Small intestine (tissue), 7 donors: ENCODE results near the gene AHRR. TPM values are rescaled to one million over a fixed set of nuclear protein-coding genes. Genes with fewer than 3 reads are reported as not detected.
A peak's percentile ranks its signal among the peaks of the same experiment; 100 is the strongest.

Experiments used
- DNase-seq, 2 donors: peaks; one replicate each; pipeline versions ENCODE4 v3.0.0 to v3.0.0-alpha.2; 2013
- FAIRE-seq: peaks from 2 replicates; lab custom pipeline; 2012; peaks lifted over from hg19 to GRCh38; lab: Jason Lieb, UNC
- H3K27ac ChIP-seq, 3 donors: one replicate each; pipeline ENCODE4 v1.5.1; 2013; ENCODE audit warnings: low read length in 2 of 3, mild to moderate bottlenecking in 2 of 3, control low read depth in 1 of 3, inconsistent platforms in 1 of 3, low read depth in 1 of 3, moderate library complexity in 1 of 3
- H3K27me3 ChIP-seq, 3 donors: one replicate each; pipeline ENCODE4 v1.6.1; 2013; ENCODE audit warnings: low read length in 3 of 3, inconsistent platforms in 1 of 3; ENCODE audit not compliant: control insufficient read depth in 3 of 3, insufficient read depth in 3 of 3
- H3K36me3 ChIP-seq, 3 donors: one replicate each; pipeline ENCODE4 v1.6.1; 2013; ENCODE audit warnings: low read length in 3 of 3, inconsistent platforms in 1 of 3, low read depth in 1 of 3, mild to moderate bottlenecking in 1 of 3, moderate library complexity in 1 of 3; ENCODE audit not compliant: control insufficient read depth in 3 of 3, insufficient read depth in 2 of 3
- H3K4me1 ChIP-seq, 3 donors: one replicate each; pipeline ENCODE4 v1.6.1; 2013; ENCODE audit warnings: low read length in 2 of 3, inconsistent platforms in 1 of 3, low read depth in 1 of 3, mild to moderate bottlenecking in 1 of 3, moderate library complexity in 1 of 3; ENCODE audit not compliant: control insufficient read depth in 3 of 3, insufficient read depth in 2 of 3
- H3K4me3 ChIP-seq, 3 donors: one replicate each; pipeline ENCODE4 v1.5.1; 2013; ENCODE audit warnings: low read length in 3 of 3, control low read depth in 1 of 3, inconsistent platforms in 1 of 3, low read depth in 1 of 3, mild to moderate bottlenecking in 1 of 3, moderate library complexity in 1 of 3
- H3K9me3 ChIP-seq, 2 donors: one replicate each; pipeline ENCODE4 v1.6.1; 2013; ENCODE audit warnings: low read depth in 1 of 2, low read length in 1 of 2; ENCODE audit not compliant: control insufficient read depth in 2 of 2, insufficient read depth in 1 of 2
- WGBS, 3 donors: extraction: QIAGEN DNeasy Blood & Tissue Kit; methylation state at CpG; one replicate each; pipeline ENCODE4 v1.1.7; 2013; 5-methylcytosine and 5-hydroxymethylcytosine counted together
- polyA plus RNA-seq, 4 donors: library from polyadenylated mRNA; stranded (reverse) in 3 of 4; unstranded in 1 of 4; fragments of 200-250 nt in 3 of 4; fragments of 120-200 nt in 1 of 4; gene quantifications; one replicate each; pipeline versions ENCODE4 v1.2.1 to v1.2.3, GENCODE V29; 2013
- donor health status: healthy with polysubstance abuse.
- donor health status: control.
- donor health status: control.
- donor health status: Bipolar disorder and iron deficiency.
- donor health status: healthy.

The AHRR gene
- polyA plus RNA-seq, 4 donors = 0.22 to 2.6 (median 0.95) TPM

- H3K27me3 ChIP-seq = peaks cover 0 to 20% (median 0%) of the 10 kb centered on the region in 3 donors
- no peak for DNase-seq
- H3K27ac ChIP-seq = no peak overlapping the region
- H3K36me3 ChIP-seq = peaks cover 0 to 2% (median 0%) of the 10 kb centered on the region in 3 donors
- peaks cover 0 to 9% (median 0%) of the 10 kb centered on the region in 3 donors for H3K4me1 ChIP-seq
- WGBS, 3 donors = 82 to 89% (median 87%) methylated on average over 30 of the region's 30 CpGs
- peaks cover 0 to 4% of the 10 kb centered on the region in 2 donors for H3K9me3 ChIP-seq
- no peak for FAIRE-seq
- no peak overlapping the region for H3K4me3 ChIP-seq
Measured at GRCh38 chr5:375921-376798, 54.6 kb downstream of the AHRR start.

- DNase-seq = no peak
- no peak overlapping the region for H3K27ac ChIP-seq
- H3K4me1 ChIP-seq = peaks cover 0 to 9% (median 0%) of the 10 kb centered on the region in 3 donors
- WGBS, 3 donors = 92 to 95% (median 95%) methylated on average over 12 of the region's 12 CpGs
- peaks cover 0 to 4% of the 10 kb centered on the region in 2 donors for H3K9me3 ChIP-seq
- no peak overlapping the region for H3K4me3 ChIP-seq
- peaks cover 0 to 17% (median 0%) of the 10 kb centered on the region in 3 donors for H3K27me3 ChIP-seq
- H3K36me3 ChIP-seq = peaks cover 0 to 2% (median 0%) of the 10 kb centered on the region in 3 donors
- FAIRE-seq = no peak
Measured at GRCh38 chr5:376799-377325, 55.3 kb downstream of the AHRR start.

- H3K36me3 ChIP-seq = peaks cover 0 to 2% (median 0%) of the 10 kb centered on the region in 3 donors
- H3K27ac ChIP-seq = no peak overlapping the region
- H3K4me1 ChIP-seq = peaks cover 0 to 9% (median 0%) of the 10 kb centered on the region in 3 donors
- 88 to 93% (median 93%) methylated on average over 9 to 10 of the region's 10 CpGs for WGBS, 3 donors
- no peak for DNase-seq
- no peak overlapping the region for H3K4me3 ChIP-seq
- H3K27me3 ChIP-seq = peaks cover 0 to 17% (median 0%) of the 10 kb centered on the region in 3 donors
- FAIRE-seq = no peak
- peaks cover 0 to 4% of the 10 kb centered on the region in 2 donors for H3K9me3 ChIP-seq
Measured at GRCh38 chr5:377326-377981, 55.9 kb downstream of the AHRR start.

GRCh38 chr5:378301-378891 is 56.9 kb downstream of the AHRR start:
- WGBS, 3 donors = 54 to 63% (median 54%) methylated on average over 8 of the region's 8 CpGs
- Histone ChIP-seq H3K4me3 (no peak overlapping the region), H3K4me1 (peaks cover 0 to 4% (median 0%) of the 10 kb centered on the region in 3 donors), H3K36me3 (no peaks in the 10 kb centered on the region), H3K27me3 (peaks cover 0 to 12% (median 0%) of the 10 kb centered on the region in 3 donors), H3K27ac (peak overlapping the region in 1 of 3 donors; percentile 5), H3K9me3 (peaks cover 0 to 4% of the 10 kb centered on the region in 2 donors)
- DNase-seq (no peak), FAIRE-seq (no peak)

- Histone ChIP-seq H3K27ac (peak overlapping the region in 1 of 3 donors; percentile 24), H3K4me3 (no peak overlapping the region), H3K36me3 (no peaks in the 10 kb centered on the region), H3K4me1 (peaks cover 0 to 2% (median 0%) of the 10 kb centered on the region in 3 donors), H3K27me3 (peaks cover 0 to 11% (median 0%) of the 10 kb centered on the region in 3 donors), H3K9me3 (peaks cover 0 to 4% of the 10 kb centered on the region in 2 donors)
- DNase-seq (no peak), FAIRE-seq (no peak)
- 77 to 89% (median 89%) methylated on average over 16 of the region's 16 CpGs for WGBS, 3 donors
Measured at GRCh38 chr5:378976-379742, 57.6 kb downstream of the AHRR start.

- H3K36me3 ChIP-seq = no peaks in the 10 kb centered on the region
- H3K4me1 ChIP-seq = no peaks in the 10 kb centered on the region
- DNase-seq (no peak), FAIRE-seq (no peak)
- H3K27me3 ChIP-seq = no peaks in the 10 kb centered on the region
- H3K9me3 ChIP-seq = peaks cover 0 to 12% of the 10 kb centered on the region in 2 donors
- H3K4me3 ChIP-seq = no peak overlapping the region
- WGBS, 3 donors = 74 to 81% (median 80%) methylated on average over 2 of the region's 2 CpGs
- H3K27ac ChIP-seq = no peak overlapping the region
Measured at GRCh38 chr5:380701-381309, 59.3 kb downstream of the AHRR start.

- FAIRE-seq (no peak), DNase-seq (no peak)
- Histone ChIP-seq H3K36me3 (no peaks in the 10 kb centered on the region), H3K27me3 (no peaks in the 10 kb centered on the region), H3K27ac (no peak overlapping the region), H3K9me3 (peaks cover 0 to 12% of the 10 kb centered on the region in 2 donors), H3K4me1 (no peaks in the 10 kb centered on the region), H3K4me3 (no peak overlapping the region)
Measured at GRCh38 chr5:383066-383465, 61.6 kb downstream of the AHRR start.
